HepG2 (cell line): ENCODE data around the gene POMT1. TPM values are rescaled to one million over a fixed set of nuclear protein-coding genes. Genes with fewer than 3 reads are reported as not detected.

Experiments
- BCL6 ChIP-seq: IDR thresholded peaks from 2 replicates; pipeline ENCODE4 v1.6.1; 2016; ENCODE audit warnings: missing genetic modification reagents, missing compliant biosample characterization
- IKZF1 ChIP-seq: fragments of 450-650 bp; IDR thresholded peaks from 2 replicates; pipeline ENCODE4 v1.7.1; 2016
- LCORL ChIP-seq, 2 experiments: fragments of 450-650 bp in 1 of 2; sonication (generic) in 1 of 2; formaldehyde crosslinking in 1 of 2; IDR thresholded peaks; 2 replicates each; pipeline versions ENCODE4 v1.5.0 to v1.6.1; 2017 to 2020; ENCODE audit warnings: antibody characterized with exemption in 1 of 2, missing genetic modification reagents in 1 of 2
- NCOA2 ChIP-seq: sonication (generic); formaldehyde crosslinking; IDR thresholded peaks from 2 replicates; pipeline ENCODE4 v1.8.0; 2022; ENCODE audit warnings: inconsistent platforms
- NR2F6 ChIP-seq, 2 experiments: IDR thresholded peaks; 2 replicates each; pipeline ENCODE4 v1.6.1; 2016; ENCODE audit warnings: antibody characterized with exemption in 1 of 2, mild to moderate bottlenecking in 1 of 2
- PITX1 ChIP-seq: sonication (generic); formaldehyde crosslinking; IDR thresholded peaks from 2 replicates; pipeline ENCODE4 v1.5.1; 2020; ENCODE audit warnings: mild to moderate bottlenecking, missing genetic modification reagents
- RARA ChIP-seq: IDR thresholded peaks from 2 replicates; pipeline ENCODE4 v1.6.1; 2016; ENCODE audit warnings: missing genetic modification reagents, missing compliant biosample characterization
- SIX1 ChIP-seq: sonication (generic); formaldehyde crosslinking; IDR thresholded peaks from 2 replicates; pipeline ENCODE4 v1.4.0; 2020; ENCODE audit warnings: missing genetic modification reagents, borderline replicate concordance
- SIX4 ChIP-seq: sonication (generic); formaldehyde crosslinking; IDR thresholded peaks from 2 replicates; pipeline ENCODE4 v1.4.0; 2020; ENCODE audit warnings: missing genetic modification reagents
- YY1 ChIP-seq: IDR thresholded peaks from 2 replicates; pipeline ENCODE4 v1.6.1; 2011; ENCODE audit warnings: low read length, low read depth, moderate library complexity, mild to moderate bottlenecking; ENCODE audit not compliant: insufficient read depth, insufficient replicate concordance
- ZMYM4 ChIP-seq: sonication (generic); formaldehyde crosslinking; IDR thresholded peaks from 2 replicates; pipeline ENCODE4 v1.8.1; 2023; ENCODE audit warnings: mild to moderate bottlenecking, missing genetic modification reagents
- ZNF335 ChIP-seq: sonication (generic); formaldehyde crosslinking; IDR thresholded peaks from 2 replicates; pipeline ENCODE4 v1.4.0; 2020; ENCODE audit warnings: missing genetic modification reagents
- ZNF609 ChIP-seq: sonication (generic); formaldehyde crosslinking; IDR thresholded peaks from 2 replicates; pipeline ENCODE4 v1.4.0; 2020; ENCODE audit warnings: mild to moderate bottlenecking, missing genetic modification reagents, borderline replicate concordance
- ZNF616 ChIP-seq: sonication (generic); formaldehyde crosslinking; IDR thresholded peaks from 2 replicates; pipeline ENCODE4 v1.5.0; 2020; ENCODE audit warnings: low read depth, mild to moderate bottlenecking, missing genetic modification reagents
- ZNF777 ChIP-seq: sonication (generic); formaldehyde crosslinking; IDR thresholded peaks from 2 replicates; pipeline ENCODE4 v1.4.0; 2020; ENCODE audit warnings: missing genetic modification reagents
- polyA plus RNA-seq, 8 experiments: library from polyadenylated mRNA; depleted of rRNA in 3 of 8; stranded (reverse) in 7 of 8; unstranded in 1 of 8; fragments of >200 nt; fragmentation: Illumina TruSeq in 4 of 8; extraction: Trizol in 4 of 8; gene quantifications; 2 replicates each; pipeline versions ENCODE4 v1.2.1 to v1.2.3, GENCODE V29; 2011 to 2016; ENCODE audit warnings: low read depth in 4 of 8, missing spikeins in 1 of 8, mixed read lengths in 1 of 8; ENCODE audit not compliant: insufficient read depth in 1 of 8
- total RNA-seq, 5 experiments: library from RNA; depleted of rRNA; stranded (reverse); fragments of >200 nt; fragmentation: Illumina TruSeq; extraction: Trizol; gene quantifications; 2 replicates each; pipeline ENCODE4 v1.2.3, GENCODE V29; 2016; ENCODE audit warnings: low read depth in 1 of 5
- TF ChIP-seq, protein P1 (sequence below): sonication (generic); formaldehyde crosslinking; IDR thresholded peaks from 2 replicates; pipeline ENCODE4 v1.8.0; 2022; ENCODE audit warnings: missing genetic modification reagents, mild to moderate bottlenecking, moderate library complexity, borderline replicate concordance
- TF ChIP-seq, protein P2 (sequence below): sonication (generic); formaldehyde crosslinking; IDR thresholded peaks from 2 replicates; pipeline ENCODE4 v1.4.0; 2020; ENCODE audit warnings: mild to moderate bottlenecking, missing genetic modification reagents, borderline replicate concordance
- TF ChIP-seq, protein P3 (sequence below): sonication (generic); formaldehyde crosslinking; IDR thresholded peaks from 2 replicates; pipeline ENCODE4 v1.5.0; 2020; ENCODE audit warnings: missing genetic modification reagents

POMT1 gene
- total and polyA plus RNA-seq, 2 of the 13 experiments (the other 11 are each of a cell fraction or from before 2014, with no cell fraction given) = 21.6 to 22.7 TPM

DNA sequence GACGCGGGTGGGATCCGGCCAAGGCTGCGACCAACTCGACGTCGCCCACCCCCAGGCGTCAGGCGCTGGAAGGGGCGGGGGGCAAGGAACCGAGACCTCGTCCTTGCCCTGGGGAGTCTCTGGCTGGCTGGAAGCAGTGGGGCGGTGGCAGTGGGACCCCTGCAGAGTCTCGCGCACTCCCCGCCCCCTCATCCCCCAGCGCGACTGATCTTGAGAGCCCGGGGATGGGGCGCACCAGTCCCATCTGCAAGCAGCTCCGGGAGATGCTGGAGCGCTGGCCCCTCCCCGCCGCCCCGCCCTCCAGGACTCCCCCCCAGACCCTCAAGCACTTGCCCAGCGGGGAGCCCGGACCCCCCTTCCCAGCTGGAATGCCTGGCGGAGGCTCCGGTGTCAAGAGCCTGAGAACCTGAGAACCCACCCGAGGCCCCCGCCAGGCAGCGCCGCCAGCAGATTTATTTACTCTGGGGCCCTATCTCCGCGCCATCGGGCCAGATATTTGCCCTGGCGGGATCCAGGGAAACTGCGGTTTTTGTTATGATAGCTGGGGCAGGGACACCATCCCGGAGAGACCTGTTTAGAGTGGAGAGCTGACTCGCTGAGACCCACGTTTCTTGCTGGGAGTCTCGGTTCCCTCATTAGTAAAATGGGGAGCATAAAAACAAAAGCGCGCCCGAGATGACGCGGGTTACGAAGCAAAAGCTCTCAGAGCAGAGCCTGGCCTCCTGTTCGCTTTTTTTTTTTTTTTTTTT, 43.8 kb downstream of the POMT1 start (continued):
- TF ChIP-seq LCORL (IDR thresholded peaks at IDR 0.05) (no peak), LCORL (CRISPR knock-in tag; IDR thresholded peaks at IDR 0.05) (no peak), SIX4 (CRISPR knock-in tag) (peak; percentile 85; the same call in 1 of the 2 replicates), ZNF609 (CRISPR knock-in tag) (peak; percentile 75; the same call in 1 of the 2 replicates), YY1 (peak; percentile 16), ZNF616 (no peak), BCL6 (peak; percentile 98), ZMYM4 (CRISPR knock-in tag) (no peak), NR2F6 (IDR thresholded peaks at IDR 0.05) (0 out of 2 replicates have a peak, but pooled peaks have one; percentile 30), NR2F6 (CRISPR knock-in tag; IDR thresholded peaks at IDR 0.05) (peak; percentile 29; the same call in 1 of the 2 replicates), ZNF777 (CRISPR knock-in tag) (peak; percentile 47; the same call in 1 of the 2 replicates), NCOA2 (CRISPR knock-in tag) (peak; percentile 33; the same call in 1 of the 2 replicates), RARA (peak; percentile 46), PITX1 (0 out of 2 replicates have a peak, but pooled peaks have one; percentile 28), SIX1 (peak; percentile 77; the same call in 1 of the 2 replicates), IKZF1 (no peak), ZNF335 (no peak)
- TF ChIP-seq, protein P1, sequence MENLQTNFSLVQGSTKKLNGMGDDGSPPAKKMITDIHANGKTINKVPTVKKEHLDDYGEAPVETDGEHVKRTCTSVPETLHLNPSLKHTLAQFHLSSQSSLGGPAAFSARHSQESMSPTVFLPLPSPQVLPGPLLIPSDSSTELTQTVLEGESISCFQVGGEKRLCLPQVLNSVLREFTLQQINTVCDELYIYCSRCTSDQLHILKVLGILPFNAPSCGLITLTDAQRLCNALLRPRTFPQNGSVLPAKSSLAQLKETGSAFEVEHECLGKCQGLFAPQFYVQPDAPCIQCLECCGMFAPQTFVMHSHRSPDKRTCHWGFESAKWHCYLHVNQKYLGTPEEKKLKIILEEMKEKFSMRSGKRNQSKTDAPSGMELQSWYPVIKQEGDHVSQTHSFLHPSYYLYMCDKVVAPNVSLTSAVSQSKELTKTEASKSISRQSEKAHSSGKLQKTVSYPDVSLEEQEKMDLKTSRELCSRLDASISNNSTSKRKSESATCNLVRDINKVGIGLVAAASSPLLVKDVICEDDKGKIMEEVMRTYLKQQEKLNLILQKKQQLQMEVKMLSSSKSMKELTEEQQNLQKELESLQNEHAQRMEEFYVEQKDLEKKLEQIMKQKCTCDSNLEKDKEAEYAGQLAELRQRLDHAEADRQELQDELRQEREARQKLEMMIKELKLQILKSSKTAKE (CRISPR knock-in tag) = peak; percentile 17; the same call in 1 of the 2 replicates
- TF ChIP-seq, protein P2, sequence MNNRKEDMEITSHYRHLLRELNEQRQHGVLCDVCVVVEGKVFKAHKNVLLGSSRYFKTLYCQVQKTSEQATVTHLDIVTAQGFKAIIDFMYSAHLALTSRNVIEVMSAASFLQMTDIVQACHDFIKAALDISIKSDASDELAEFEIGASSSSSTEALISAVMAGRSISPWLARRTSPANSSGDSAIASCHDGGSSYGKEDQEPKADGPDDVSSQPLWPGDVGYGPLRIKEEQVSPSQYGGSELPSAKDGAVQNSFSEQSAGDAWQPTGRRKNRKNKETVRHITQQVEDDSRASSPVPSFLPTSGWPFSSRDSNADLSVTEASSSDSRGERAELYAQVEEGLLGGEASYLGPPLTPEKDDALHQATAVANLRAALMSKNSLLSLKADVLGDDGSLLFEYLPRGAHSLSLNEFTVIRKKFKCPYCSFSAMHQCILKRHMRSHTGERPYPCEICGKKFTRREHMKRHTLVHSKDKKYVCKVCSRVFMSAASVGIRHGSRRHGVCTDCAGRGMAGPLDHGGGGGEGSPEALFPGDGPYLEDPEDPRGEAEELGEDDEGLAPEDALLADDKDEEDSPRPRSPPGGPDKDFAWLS (CRISPR knock-in tag) = no peak
- TF ChIP-seq, protein P3, sequence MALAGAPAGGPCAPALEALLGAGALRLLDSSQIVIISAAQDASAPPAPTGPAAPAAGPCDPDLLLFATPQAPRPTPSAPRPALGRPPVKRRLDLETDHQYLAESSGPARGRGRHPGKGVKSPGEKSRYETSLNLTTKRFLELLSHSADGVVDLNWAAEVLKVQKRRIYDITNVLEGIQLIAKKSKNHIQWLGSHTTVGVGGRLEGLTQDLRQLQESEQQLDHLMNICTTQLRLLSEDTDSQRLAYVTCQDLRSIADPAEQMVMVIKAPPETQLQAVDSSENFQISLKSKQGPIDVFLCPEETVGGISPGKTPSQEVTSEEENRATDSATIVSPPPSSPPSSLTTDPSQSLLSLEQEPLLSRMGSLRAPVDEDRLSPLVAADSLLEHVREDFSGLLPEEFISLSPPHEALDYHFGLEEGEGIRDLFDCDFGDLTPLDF (CRISPR knock-in tag) = peak; percentile 59; the same call in 1 of the 2 replicates
- TF ChIP-seq, all 625 proteins: peak for 43
